ENCODE results near the gene EPHB2.
A peak's percentile ranks its signal among the peaks of the same experiment; 100 is the strongest.
"Not testable (repeated sequence)": the region's sequence is repeated elsewhere in the genome, so short reads cannot be mapped to it uniquely, and the experiment has no call there.

Gene EPHB2

GRCh38 chr1:22710701-22711049, at the start of gene EPHB2:
Gene EPHB2 (plus strand): TSS chr1:22710839. CDS start chr1:22710983, 144 bp downstream.
- Mint-ChIP-seq H3K27ac (no peak within 1 kb of the TSS), H3K9me3 (no peaks in the 10 kb centered on the region), H3K4me1 (ENCODE audit: low read depth) (peaks cover 1% of the 10 kb centered on the region)

GRCh38 chr1:22661880-22662279, 48.8 kb upstream of the EPHB2 start:
- Mint-ChIP-seq H3K4me1 (ENCODE audit: low read depth) (no peaks in the 10 kb centered on the region), H3K4me3 (no peak overlapping the region), H3K27me3 (ENCODE audit: low read depth) (no peaks in the 10 kb centered on the region), H3K36me3 (ENCODE audit: low read depth) (no peaks in the 10 kb centered on the region), H3K9me3 (no peaks in the 10 kb centered on the region), H3K27ac (no peak overlapping the region)

More at GRCh38 chr1:22710701-22711049, at the start of gene EPHB2:
- peaks cover 2% of the 10 kb centered on the region for H3K36me3 Mint-ChIP-seq (ENCODE audit: low read depth)
- H3K27me3 Mint-ChIP-seq (ENCODE audit: low read depth), result peaks cover 64% of the 10 kb centered on the region
- H3K4me3 Mint-ChIP-seq, result peak within 1 kb of the TSS; percentile 40

GRCh38 chr1:22662318-22662717, 48.3 kb upstream of the EPHB2 start:
- Mint-ChIP-seq H3K4me3 (no peak overlapping the region), H3K27ac (no peak overlapping the region), H3K36me3 (ENCODE audit: low read depth) (no peaks in the 10 kb centered on the region), H3K9me3 (no peaks in the 10 kb centered on the region), H3K4me1 (ENCODE audit: low read depth) (no peaks in the 10 kb centered on the region), H3K27me3 (ENCODE audit: low read depth) (no peaks in the 10 kb centered on the region)

GRCh38 chr1:22662986-22663408, 47.6 kb upstream of the EPHB2 start:
- Mint-ChIP-seq H3K9me3 (no peaks in the 10 kb centered on the region), H3K27me3 (ENCODE audit: low read depth) (no peaks in the 10 kb centered on the region), H3K4me1 (ENCODE audit: low read depth) (no peaks in the 10 kb centered on the region), H3K4me3 (no peak overlapping the region), H3K27ac (no peak overlapping the region), H3K36me3 (ENCODE audit: low read depth) (no peaks in the 10 kb centered on the region)

GRCh38 chr1:22665752-22666151, 44.9 kb upstream of the EPHB2 start:
- no peaks in the 10 kb centered on the region for H3K4me1 Mint-ChIP-seq (ENCODE audit: low read depth)
- H3K4me3 Mint-ChIP-seq, result no peak overlapping the region
- no peak overlapping the region for H3K27ac Mint-ChIP-seq
- H3K27me3 Mint-ChIP-seq (ENCODE audit: low read depth), result no peaks in the 10 kb centered on the region
- H3K9me3 Mint-ChIP-seq, result no peaks in the 10 kb centered on the region
- no peaks in the 10 kb centered on the region for H3K36me3 Mint-ChIP-seq (ENCODE audit: low read depth)

- Mint-ChIP-seq H3K27me3 (ENCODE audit: low read depth) (no peaks in the 10 kb centered on the region), H3K9me3 (no peaks in the 10 kb centered on the region)
These were observed 44.2 kb upstream of the EPHB2 start for GRCh38 chr1:22666412-22666811.

GRCh38 chr1:22668840-22669239, 41.8 kb upstream of the EPHB2 start:
- not testable (repeated sequence) for H3K27me3 Mint-ChIP-seq (ENCODE audit: low read depth); H3K9me3 Mint-ChIP-seq; H3K36me3 Mint-ChIP-seq (ENCODE audit: low read depth); H3K27ac Mint-ChIP-seq; H3K4me1 Mint-ChIP-seq (ENCODE audit: low read depth); H3K4me3 Mint-ChIP-seq

More at GRCh38 chr1:22666412-22666811, 44.2 kb upstream of the EPHB2 start:
- Mint-ChIP-seq H3K4me3 (no peak overlapping the region), H3K27ac (no peak overlapping the region), H3K36me3 (ENCODE audit: low read depth) (no peaks in the 10 kb centered on the region), H3K4me1 (ENCODE audit: low read depth) (no peaks in the 10 kb centered on the region)

GRCh38 chr1:22670352-22670975, 40.2 kb upstream of the EPHB2 start:
- H3K4me1 Mint-ChIP-seq (ENCODE audit: low read depth), result no peaks in the 10 kb centered on the region
- H3K36me3 Mint-ChIP-seq (ENCODE audit: low read depth), result no peaks in the 10 kb centered on the region
- H3K9me3 Mint-ChIP-seq, result no peaks in the 10 kb centered on the region
- H3K27ac Mint-ChIP-seq, result no peak overlapping the region
- H3K4me3 Mint-ChIP-seq, result no peak overlapping the region
- H3K27me3 Mint-ChIP-seq (ENCODE audit: low read depth), result peaks cover 1% of the 10 kb centered on the region

- no peaks in the 10 kb centered on the region for H3K4me1 Mint-ChIP-seq (ENCODE audit: low read depth)
- peaks cover 3% of the 10 kb centered on the region for H3K27me3 Mint-ChIP-seq (ENCODE audit: low read depth)
- H3K4me3 Mint-ChIP-seq, result no peak overlapping the region
These were observed 38.6 kb upstream of the EPHB2 start for GRCh38 chr1:22671999-22672398.

GRCh38 chr1:22673486-22674409, 36.9 kb upstream of the EPHB2 start:
- Mint-ChIP-seq H3K27me3 (ENCODE audit: low read depth) (peaks cover 3% of the 10 kb centered on the region), H3K27ac (no peak overlapping the region), H3K4me1 (ENCODE audit: low read depth) (no peaks in the 10 kb centered on the region), H3K9me3 (no peaks in the 10 kb centered on the region), H3K36me3 (ENCODE audit: low read depth) (no peaks in the 10 kb centered on the region), H3K4me3 (no peak overlapping the region)

More at GRCh38 chr1:22671999-22672398, 38.6 kb upstream of the EPHB2 start:
- no peaks in the 10 kb centered on the region for H3K36me3 Mint-ChIP-seq (ENCODE audit: low read depth)
- no peaks in the 10 kb centered on the region for H3K9me3 Mint-ChIP-seq
- no peak overlapping the region for H3K27ac Mint-ChIP-seq

GRCh38 chr1:22674410-22674749, 36.3 kb upstream of the EPHB2 start:
- Mint-ChIP-seq H3K4me1 (ENCODE audit: low read depth) (no peaks in the 10 kb centered on the region), H3K4me3 (no peak overlapping the region), H3K27me3 (ENCODE audit: low read depth) (peaks cover 3% of the 10 kb centered on the region), H3K27ac (no peak overlapping the region), H3K9me3 (no peaks in the 10 kb centered on the region), H3K36me3 (ENCODE audit: low read depth) (no peaks in the 10 kb centered on the region)

- not testable (repeated sequence) for H3K4me3 Mint-ChIP-seq; H3K4me1 Mint-ChIP-seq (ENCODE audit: low read depth); H3K27ac Mint-ChIP-seq; H3K36me3 Mint-ChIP-seq (ENCODE audit: low read depth); H3K27me3 Mint-ChIP-seq (ENCODE audit: low read depth); H3K9me3 Mint-ChIP-seq
These were observed 34.5 kb upstream of the EPHB2 start for GRCh38 chr1:22676151-22676550.

- Mint-ChIP-seq H3K27ac (no peak overlapping the region), H3K36me3 (ENCODE audit: low read depth) (no peaks in the 10 kb centered on the region), H3K27me3 (ENCODE audit: low read depth) (peaks cover 3% of the 10 kb centered on the region), H3K4me3 (no peak overlapping the region), H3K9me3 (no peaks in the 10 kb centered on the region), H3K4me1 (ENCODE audit: low read depth) (no peaks in the 10 kb centered on the region)
These were observed 33.6 kb upstream of the EPHB2 start for GRCh38 chr1:22676916-22677583.

- no peak overlapping the region for H3K4me3 Mint-ChIP-seq
- no peak overlapping the region for H3K27ac Mint-ChIP-seq
- no peaks in the 10 kb centered on the region for H3K36me3 Mint-ChIP-seq (ENCODE audit: low read depth)
- peaks cover 3% of the 10 kb centered on the region for H3K27me3 Mint-ChIP-seq (ENCODE audit: low read depth)
- no peaks in the 10 kb centered on the region for H3K4me1 Mint-ChIP-seq (ENCODE audit: low read depth)
- H3K9me3 Mint-ChIP-seq, result no peaks in the 10 kb centered on the region
These were observed 32.4 kb upstream of the EPHB2 start for GRCh38 chr1:22677931-22678896.

Measured in T-helper 1 cell treated with Interleukin-12 subunit alpha and Interleukin-12 subunit beta and Interleukin-4 antibody, amounts not matched to agents 30 μg/mL and 1 μg/mL, for 36 hours (primary cell).